K562 (cell line): Measurements from ENCODE around the gene PIM3. TPM values are rescaled to one million over a fixed set of nuclear protein-coding genes. Genes with fewer than 3 reads are reported as not detected.

Experiments used
- BRD9 ChIP-seq: fragments of 450-650 bp; IDR thresholded peaks from 2 replicates; pipeline ENCODE4 v1.6.1; 2018; ENCODE audit warnings: low read depth; ENCODE audit not compliant: partially characterized antibody
- CBX2 ChIP-seq: fragments of 200-600 bp; sonication (generic); IDR thresholded peaks from one replicate; pipeline ENCODE4 v1.6.1; 2012; ENCODE audit warnings: mild to moderate bottlenecking, low read length, inconsistent platforms; ENCODE audit not compliant: insufficient read depth, poor library complexity, severe bottlenecking
- CHD1 ChIP-seq: fragments of 200-600 bp; sonication (generic); IDR thresholded peaks from one replicate; pipeline ENCODE4 v1.6.1; 2012; ENCODE audit warnings: mild to moderate bottlenecking, moderate library complexity, low read length, inconsistent platforms
- CREB5 ChIP-seq: fragments of 250-450 bp; sonication (Bioruptor Pico); IDR thresholded peaks from 2 replicates; pipeline ENCODE4 v1.5.0; 2020; ENCODE audit warnings: mild to moderate bottlenecking
- DPF2 ChIP-seq: fragments of 450-650 bp; IDR thresholded peaks from 2 replicates; pipeline ENCODE4 v1.6.1; 2016
- EGR1 ChIP-seq: fragments of 450-650 bp; conservative IDR thresholded peaks from 2 replicates; pipeline ENCODE4 v1.6.1; 2017; ENCODE audit warnings: mild to moderate bottlenecking
- ETS1 ChIP-seq: conservative IDR thresholded peaks from 2 replicates; pipeline ENCODE4 v1.6.1; 2011; ENCODE audit warnings: low read depth, mild to moderate bottlenecking, low read length; ENCODE audit not compliant: control insufficient read depth
- FOXK1 ChIP-seq: sonication (generic); formaldehyde crosslinking; IDR thresholded peaks from 2 replicates; pipeline ENCODE4 v1.8.0; 2022; ENCODE audit warnings: missing genetic modification reagents, mild to moderate bottlenecking, borderline replicate concordance
- GTF2F1 ChIP-seq: IDR thresholded peaks from 2 replicates; pipeline ENCODE4 v1.6.1; 2011; ENCODE audit warnings: low read depth, low read length, improper control_type of control experiment
- JUN ChIP-seq, 2 experiments: sonication (generic) in 1 of 2; formaldehyde crosslinking in 1 of 2; IDR thresholded peaks; 2 replicates each; pipeline versions ENCODE4 v1.6.1 to v1.8.0; 2012 to 2022; ENCODE audit warnings: borderline replicate concordance in 2 of 2, mild to moderate bottlenecking in 2 of 2, improper control_type of control experiment in 1 of 2, low read depth in 1 of 2, low read length in 1 of 2, missing genetic modification reagents in 1 of 2
- KLF1 ChIP-seq: fragments of 450-650 bp; IDR thresholded peaks from 2 replicates; pipeline ENCODE4 v1.6.1; 2016; ENCODE audit warnings: missing genetic modification characterization, missing compliant biosample characterization
- LARP7 ChIP-seq: fragments of 450-650 bp; IDR thresholded peaks from 2 replicates; pipeline ENCODE4 v1.6.1; 2016
- MYC ChIP-seq, 2 experiments: fragments of 250-450 bp in 1 of 2; sonication (Bioruptor Pico) in 1 of 2; IDR thresholded peaks; 2 replicates each; pipeline versions ENCODE4 v1.5.1 to v1.6.1; 2012 to 2021; ENCODE audit warnings: low read depth in 2 of 2, borderline replicate concordance in 1 of 2, improper control_type of control experiment in 1 of 2, low read length in 1 of 2, mild to moderate bottlenecking in 1 of 2, moderate library complexity in 1 of 2
- NFATC3 ChIP-seq: fragments of 450-650 bp; IDR thresholded peaks from 2 replicates; pipeline ENCODE4 v1.6.1; 2017; ENCODE audit warnings: mild to moderate bottlenecking
- NR0B1 ChIP-seq: fragments of 450-650 bp; IDR thresholded peaks from one replicate; pipeline ENCODE4 v1.6.1; 2018; ENCODE audit warnings: mild to moderate bottlenecking, moderate library complexity; ENCODE audit not compliant: partially characterized antibody
- PHB2 ChIP-seq: fragments of 450-650 bp; IDR thresholded peaks from 2 replicates; pipeline ENCODE4 v1.6.1; 2017; ENCODE audit warnings: low read depth
- PHF21A ChIP-seq: fragments of 450-650 bp; IDR thresholded peaks from 2 replicates; pipeline ENCODE4 v1.6.1; 2017; ENCODE audit warnings: low read depth, borderline replicate concordance
- RBM25 ChIP-seq: fragments of 200-400 bp; formaldehyde crosslinking; IDR thresholded peaks from 2 replicates; pipeline ENCODE4 v1.6.1; 2018; ENCODE audit warnings: low read length, low read depth, moderate library complexity; ENCODE audit not compliant: severe bottlenecking
- ZBTB33 ChIP-seq: sonication (generic); formaldehyde crosslinking; IDR thresholded peaks from 2 replicates; pipeline ENCODE4 v1.8.1; 2023; ENCODE audit warnings: mild to moderate bottlenecking, missing genetic modification reagents
- ZNF12 ChIP-seq: sonication (generic); formaldehyde crosslinking; IDR thresholded peaks from 2 replicates; pipeline ENCODE4 v1.4.0; 2020; ENCODE audit warnings: mild to moderate bottlenecking, missing genetic modification reagents
- ZNF133 ChIP-seq: fragments of 250-450 bp; sonication (Bioruptor Pico); IDR thresholded peaks from 2 replicates; pipeline ENCODE4 v1.4.0; 2020; ENCODE audit warnings: mild to moderate bottlenecking
- ZNF561 ChIP-seq: fragments of 450-650 bp; formaldehyde crosslinking; conservative IDR thresholded peaks from 2 replicates; pipeline ENCODE4 v1.4.0; 2020; ENCODE audit warnings: mild to moderate bottlenecking, moderate library complexity
- polyA plus RNA-seq, 8 experiments: library from polyadenylated mRNA; depleted of rRNA in 4 of 8; stranded (reverse) in 5 of 8; unstranded in 3 of 8; fragments of >200 nt; fragmentation: Nextera tagmentation in 2 of 8; fragmentation: Illumina TruSeq in 1 of 8; extraction: Ambion mirVana in 2 of 8; extraction: Trizol in 1 of 8; gene quantifications; 2 replicates each; pipeline versions ENCODE4 v1.2.1 to v1.2.3, GENCODE V29; 2011 to 2014; ENCODE audit warnings: inconsistent platforms in 1 of 8, missing spikeins in 1 of 8
- total RNA-seq, 7 experiments: library from RNA; depleted of rRNA in 6 of 7; stranded (reverse); fragments of >200 nt in 6 of 7; fragmentation: Illumina TruSeq in 2 of 7; extraction: Trizol in 2 of 7; gene quantifications; 2 replicates each; pipeline versions ENCODE4 v1.2.1 to v1.2.3, GENCODE V29; 2011 to 2021; ENCODE audit warnings: low replicate concordance in 1 of 7

Gene PIM3
- total and polyA plus RNA-seq, 9 of the 15 experiments (the other 6 are each of a cell fraction or from before 2014, with no cell fraction given): 0.24 to 40.5 (median 5.3) TPM

- TF ChIP-seq ETS1 (no peak), PHB2 (no peak), CREB5 (CRISPR knock-in tag) (no peak), PHF21A (no peak), GTF2F1 (no peak), CBX2 (no peak), EGR1 (peak; percentile 7; the same call in 1 of the 2 replicates), FOXK1 (CRISPR knock-in tag) (no peak), CHD1 (no peak), NR0B1 (no peak), KLF1 (tag) (no peak), LARP7 (no peak), ZNF133 (no peak), BRD9 (no peak), MYC (IDR thresholded peaks at IDR 0.05; ENCODE audit: low read depth, low read length) (no peak), MYC (CRISPR knock-in tag; IDR thresholded peaks at IDR 0.05; ENCODE audit: borderline replicate concordance, low read depth) (no peak), ZNF12 (CRISPR knock-in tag) (no peak), RBM25 (no peak), DPF2 (peak; percentile 18; the same call in 1 of the 2 replicates), NFATC3 (no peak), JUN (IDR thresholded peaks at IDR 0.05; ENCODE audit: borderline replicate concordance, low read depth, low read length) (no peak), JUN (CRISPR knock-in tag; IDR thresholded peaks at IDR 0.05; ENCODE audit: borderline replicate concordance) (no peak), ZNF561 (CRISPR knock-in tag) (no peak), ZBTB33 (CRISPR knock-in tag) (peak; percentile 79)
Observed at GRCh38 chr22:49972163-49973017, 11.8 kb downstream of the PIM3 start (continued).
